NCI-H128 (cell line): Measurements from ENCODE around the gene AMELX.

Experiments
- DNase-seq: peaks from one replicate; lab custom pipeline; 2025; ENCODE audit not compliant: unreplicated experiment; lab: John Stamatoyannopoulos, UW

Gene AMELX

DNA sequence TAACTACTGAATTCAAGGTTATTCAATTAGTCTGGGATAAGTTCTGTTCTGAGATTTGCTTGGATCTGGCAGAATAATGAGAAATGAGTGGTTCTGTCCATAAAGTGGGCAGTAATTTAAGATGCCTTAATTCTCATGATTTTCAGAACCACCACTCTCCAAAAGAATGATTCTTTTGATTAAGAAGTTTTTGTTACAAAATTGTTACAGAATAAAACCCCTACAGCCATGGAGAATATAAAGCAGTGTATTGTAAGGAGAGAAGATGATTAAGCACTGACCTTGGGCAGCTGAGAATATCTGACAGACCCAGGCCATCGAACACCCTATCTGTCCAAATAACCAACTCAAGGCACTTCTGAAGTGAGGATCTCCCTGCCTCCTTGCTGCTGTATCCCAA, 12.4 kb downstream of the AMELX start:
- DNase-seq, result no peak

- DNase-seq, result no peak
These were observed 16.0 kb downstream of the AMELX start for GRCh38 chrX:11309220-11309619.

GRCh38 chrX:11311706-11312105, 18.5 kb downstream of the AMELX start:
- no peak for DNase-seq

DNA sequence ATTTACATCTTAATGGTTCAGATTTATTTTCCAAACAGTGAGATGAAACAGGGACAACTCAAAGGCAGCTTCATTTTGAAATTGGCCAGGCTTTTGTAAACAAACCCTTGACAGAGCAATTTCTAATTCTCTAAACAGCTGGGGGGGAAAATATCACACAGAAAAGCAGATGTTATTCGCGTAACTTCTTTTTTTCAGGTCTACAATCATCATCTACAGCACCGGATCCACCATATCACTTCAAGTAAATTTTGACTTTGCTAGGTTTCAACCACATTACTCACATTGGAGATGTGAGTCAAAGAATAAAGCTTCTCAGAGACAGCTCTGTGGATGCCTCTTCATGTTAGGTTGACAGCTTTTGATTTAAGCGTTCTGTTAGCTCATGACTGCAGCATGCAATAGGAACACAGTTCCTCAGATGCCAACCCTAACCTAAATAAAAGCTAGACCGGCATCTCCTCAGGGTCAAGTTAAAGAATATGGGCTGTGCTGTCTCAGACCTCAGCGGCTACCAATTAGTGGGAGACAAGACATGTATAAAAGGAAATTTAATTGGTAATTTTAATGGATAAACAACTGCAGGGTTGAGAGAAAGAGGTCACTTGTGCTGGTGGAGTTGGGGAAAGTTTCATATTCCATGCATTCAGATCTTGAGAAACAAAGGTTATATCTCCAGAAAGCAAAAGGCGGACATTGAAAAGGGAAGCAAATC, 26.8 kb downstream of the AMELX start:
- no peak for DNase-seq

DNA sequence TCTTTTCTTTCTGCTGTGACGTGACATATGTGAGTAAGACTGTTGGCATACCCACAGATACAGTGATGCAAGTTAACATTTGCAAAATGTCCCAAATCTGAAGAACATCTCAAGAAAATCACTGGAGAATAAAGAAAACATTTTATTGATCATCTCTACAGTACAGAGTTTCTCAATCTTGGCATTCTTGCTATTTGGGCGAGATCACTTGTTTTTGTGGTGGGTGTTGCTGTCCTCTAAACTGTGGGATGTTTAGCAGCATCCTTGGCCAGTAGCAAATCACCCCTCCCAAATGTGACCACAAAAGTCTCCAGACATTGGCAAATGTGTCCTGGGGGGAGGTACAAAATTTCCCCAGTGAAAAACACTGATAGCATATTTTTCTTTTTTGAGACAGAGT, 28.8 kb downstream of the AMELX start:
- DNase-seq, result no peak

- no peak for DNase-seq
These were observed 34.9 kb downstream of the AMELX start for GRCh38 chrX:11328134-11328533.

DNA sequence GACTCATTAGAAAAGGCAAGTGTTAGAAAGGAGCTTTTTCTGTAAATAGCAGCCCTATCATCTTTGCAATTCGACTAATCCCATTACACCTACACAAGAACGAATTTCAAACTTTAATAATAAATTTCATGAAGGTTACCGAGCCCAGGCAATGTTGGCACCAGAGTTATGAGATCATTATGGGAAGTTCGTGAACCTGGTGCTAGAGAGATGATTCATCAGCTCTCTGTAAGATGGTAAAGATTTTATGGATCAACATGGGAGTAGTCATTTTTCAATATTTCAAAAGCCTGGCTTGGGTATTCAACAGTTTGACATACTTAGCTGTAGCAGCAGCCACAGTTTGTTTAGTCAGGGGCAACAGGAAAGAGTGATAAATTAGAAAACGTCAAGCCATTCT, 35.8 kb downstream of the AMELX start:
- no peak for DNase-seq

- no peak for DNase-seq
These were observed 38.6 kb downstream of the AMELX start for GRCh38 chrX:11331788-11332187.

DNA sequence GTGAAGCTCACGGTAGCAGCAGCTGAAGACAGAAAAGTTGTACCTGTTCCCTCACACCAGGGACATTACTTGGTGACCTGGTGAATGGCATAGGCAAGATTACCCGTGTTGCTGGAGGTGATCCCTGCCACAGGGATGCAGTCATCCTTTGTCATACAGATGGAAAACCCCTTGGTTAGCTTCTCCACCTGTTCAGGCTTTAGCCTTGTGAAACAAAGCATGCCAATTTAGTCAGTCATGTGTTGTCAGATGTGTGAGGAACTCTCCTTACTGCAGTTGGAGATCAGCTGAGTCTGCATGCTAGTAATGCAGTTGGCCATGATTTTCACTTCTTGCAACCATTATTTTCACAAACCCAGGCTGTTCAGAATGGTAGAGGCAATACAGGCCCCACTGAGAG, 41.0 kb downstream of the AMELX start:
- DNase-seq, result no peak

DNA sequence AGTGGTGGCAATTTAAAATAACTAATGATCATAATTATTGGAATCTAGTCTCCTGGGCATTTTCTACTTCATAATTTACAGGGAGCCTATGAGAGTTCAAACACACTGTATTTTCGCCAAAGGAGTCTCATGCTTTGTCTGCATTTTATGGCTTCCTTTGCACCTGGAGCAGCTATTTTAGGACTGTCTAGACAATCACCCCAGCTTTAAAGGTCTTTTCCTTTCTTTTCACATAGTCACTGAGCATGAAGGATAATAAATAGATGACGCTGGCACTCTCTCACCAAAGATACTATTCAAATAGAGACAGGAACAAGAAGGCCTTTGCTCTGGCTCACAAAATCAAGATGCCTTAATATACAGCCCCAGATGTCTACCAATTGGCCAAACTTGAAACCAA, 43.0 kb downstream of the AMELX start:
- DNase-seq, result no peak

GRCh38 chrX:11337292-11338009, 44.2 kb downstream of the AMELX start:
- DNase-seq, result no peak

GRCh38 chrX:11341274-11342201, 48.3 kb downstream of the AMELX start:
- DNase-seq, result no peak

- no peak for DNase-seq
These were observed 49.5 kb downstream of the AMELX start for GRCh38 chrX:11342673-11343072.

DNA sequence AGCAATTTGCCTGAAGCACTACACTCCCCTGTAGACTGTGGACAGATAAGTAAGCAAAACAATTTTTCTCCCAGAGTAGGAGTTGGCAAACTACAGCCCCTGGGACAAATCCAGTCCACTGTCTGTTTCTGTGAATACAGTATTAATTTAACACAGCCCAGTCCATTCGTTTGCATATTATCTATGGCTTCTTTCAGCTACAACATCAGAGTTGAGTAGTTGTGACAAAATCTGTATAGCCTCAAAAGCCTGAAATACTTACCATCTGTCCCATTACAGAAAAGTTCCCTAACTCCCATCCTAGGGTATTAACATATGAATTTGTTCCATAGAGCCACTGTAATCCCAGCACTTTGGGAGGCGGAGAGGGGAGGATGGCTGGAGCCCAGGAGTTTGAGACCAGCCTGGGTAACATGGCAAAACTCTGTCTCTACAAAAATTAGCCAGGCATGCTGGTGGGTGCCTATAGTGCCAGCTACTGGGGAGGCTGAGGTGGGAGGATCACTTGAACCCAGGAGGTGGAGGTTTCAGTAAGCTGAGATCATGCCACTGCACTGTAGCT, 53.0 kb downstream of the AMELX start:
- no peak for DNase-seq

DNA sequence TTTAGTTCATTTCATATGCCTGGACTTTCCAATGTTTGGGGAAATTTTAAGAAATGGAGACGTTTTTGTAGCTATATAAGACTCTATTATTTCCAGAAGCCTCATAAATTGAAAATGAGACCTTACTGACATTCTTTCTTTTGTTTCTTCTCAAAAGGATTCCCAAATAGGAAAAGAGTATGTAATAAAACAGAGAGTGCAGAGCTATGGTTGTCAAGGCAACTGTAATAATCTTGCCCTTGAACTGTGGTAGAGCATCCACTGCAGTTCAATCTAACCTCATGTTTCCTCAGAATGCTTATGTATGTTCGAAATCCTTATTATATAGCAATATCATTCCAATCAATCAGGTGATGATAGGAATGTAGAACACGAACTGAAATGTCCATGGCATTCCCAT, 54.1 kb downstream of the AMELX start:
- no peak for DNase-seq

DNA sequence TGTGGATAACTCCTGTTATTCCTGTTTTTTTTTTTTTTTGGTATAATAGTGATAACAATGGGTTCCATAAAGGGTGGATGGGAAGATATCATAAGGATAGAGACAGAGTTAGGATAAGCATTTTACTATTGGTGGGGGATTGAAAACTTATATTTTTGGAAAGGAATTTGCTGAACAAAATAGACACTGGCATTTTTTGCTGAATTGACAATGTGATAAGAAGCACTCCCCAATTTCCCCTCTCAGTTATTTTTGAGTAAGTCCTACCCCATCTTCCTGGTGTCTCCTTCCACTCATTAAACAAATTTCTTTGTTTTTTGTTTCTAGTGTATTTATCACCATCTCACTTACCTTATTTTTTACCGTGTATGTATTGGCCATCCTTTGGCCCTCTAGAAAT, 55.8 kb downstream of the AMELX start:
- DNase-seq, result no peak

DNA sequence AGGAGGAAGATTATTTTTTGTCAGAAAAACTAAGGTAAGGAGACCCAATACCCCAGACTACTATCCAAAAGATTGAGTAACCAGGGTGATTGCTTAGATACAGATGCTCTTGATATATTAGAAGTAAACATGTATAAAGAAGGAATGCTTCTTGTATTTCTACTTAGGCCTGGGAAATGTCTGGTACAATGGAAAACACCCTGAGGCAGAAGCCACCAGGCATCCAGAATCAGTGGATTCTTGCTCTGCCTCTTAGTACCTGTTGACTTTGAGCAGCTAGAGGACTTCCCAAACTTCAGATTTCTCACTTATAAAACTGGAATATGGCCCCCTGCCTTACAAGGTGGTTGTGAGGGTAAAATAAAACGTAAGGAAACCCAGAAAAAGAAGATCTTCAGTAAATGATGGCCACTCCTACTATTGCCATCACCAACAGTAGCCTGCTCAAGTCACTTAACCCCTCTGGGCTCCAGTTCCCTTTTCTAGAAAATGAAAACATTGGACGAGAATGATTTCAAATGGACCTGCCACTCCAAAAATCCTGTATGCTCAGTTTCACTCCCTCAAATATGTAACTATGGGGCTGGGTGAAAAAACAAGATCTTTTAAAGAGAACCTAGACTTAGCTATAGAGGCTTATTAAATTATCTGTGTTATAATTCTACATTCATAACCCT, 56.6 kb downstream of the AMELX start:
- no peak for DNase-seq
